Activated CD8-positive, alpha-beta memory T cell treated with anti-CD3 and anti-CD28 coated beads for 48 hours (primary cell): Measurements from ENCODE around the gene SLC19A1.
A peak's percentile ranks its signal among the peaks of the same experiment; 100 is the strongest.

Experiments
- DNase-seq, 3 experiments: peaks; one replicate each; pipeline ENCODE4 v3.0.0-alpha.2; 2020; ENCODE audit warnings: low read depth in 2 of 3, low spot score in 2 of 3

Gene SLC19A1

GRCh38 chr21:45545691-45546531, 3.7 kb upstream of the SLC19A1 start:
- DNase-seq = no peak

DNA sequence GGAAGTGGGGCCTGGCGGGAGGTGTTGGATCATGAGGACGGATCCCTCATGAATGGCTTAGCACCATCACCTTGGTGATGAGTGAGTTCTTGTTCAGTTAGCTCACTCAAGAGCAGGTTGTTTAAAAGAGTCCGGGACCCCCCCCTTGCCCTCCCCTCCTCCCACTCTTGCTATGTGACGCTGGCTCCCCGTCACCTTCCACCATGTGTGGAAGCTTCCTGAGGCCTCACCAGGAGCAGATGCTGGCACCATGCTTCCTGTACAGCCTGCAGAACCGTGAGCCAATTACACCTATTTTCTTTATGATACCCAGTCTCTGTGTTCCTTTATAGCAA, 3.0 kb upstream of the SLC19A1 start:
- DNase-seq = no peak

GRCh38 chr21:45544449-45545235, 2.4 kb upstream of the SLC19A1 start:
- no peak for DNase-seq

GRCh38 chr21:45543710-45544448, 1.6 kb upstream of the SLC19A1 start:
- no peak for DNase-seq

- DNase-seq = no peak
Measured at GRCh38 chr21:45543371-45543709, 1.1 kb upstream of the SLC19A1 start.

GRCh38 chr21:45542667-45543370, 579 bp upstream of the SLC19A1 start:
- no peak for DNase-seq

DNA sequence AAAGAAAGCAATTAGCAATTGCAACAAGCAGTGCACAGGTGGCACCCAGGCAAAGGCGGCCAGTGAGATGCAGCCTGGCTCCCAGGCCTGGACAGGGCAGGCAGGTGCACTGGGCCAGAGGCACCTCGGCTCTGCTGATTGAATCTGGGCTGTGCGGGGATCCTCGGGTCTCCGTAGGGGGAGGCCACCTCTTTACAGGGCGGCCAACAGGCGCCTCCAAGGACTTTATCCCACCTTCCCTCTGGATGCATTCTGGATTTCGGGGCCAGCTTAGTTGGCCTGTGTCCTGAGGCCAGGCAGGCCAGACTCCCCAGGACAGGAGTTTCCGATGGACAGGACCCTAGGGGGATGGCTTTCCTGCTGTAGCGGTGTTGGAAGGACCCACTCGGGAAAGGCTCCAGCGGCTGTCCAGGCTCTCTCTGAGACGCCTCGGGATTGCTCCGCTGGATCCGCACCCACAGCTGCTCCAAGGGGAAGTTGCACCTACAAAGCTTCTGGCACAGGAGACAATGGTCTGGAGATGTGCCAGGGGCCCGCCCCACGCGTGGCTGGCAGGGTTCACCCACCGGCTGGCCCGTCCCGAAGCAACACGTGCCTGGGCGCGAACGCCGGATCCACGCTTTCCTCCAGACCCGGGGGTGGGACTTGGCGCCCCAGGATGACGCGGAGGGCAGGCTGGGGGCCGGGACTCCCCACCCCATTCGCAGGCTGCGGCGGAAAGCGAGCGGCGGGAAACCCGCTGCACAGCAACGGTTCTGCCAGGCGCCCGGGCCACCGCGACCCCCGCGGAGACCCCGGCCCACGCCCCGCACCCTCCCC, 810 bp downstream of the SLC19A1 start:
- peak in 2 of 3 experiments; percentile 46 to 68 for DNase-seq

- DNase-seq = no peak
Measured at GRCh38 chr21:45540601-45540970, 1.7 kb downstream of the SLC19A1 start.

GRCh38 chr21:45539796-45540600, 2.2 kb downstream of the SLC19A1 start:
- DNase-seq = no peak

DNA sequence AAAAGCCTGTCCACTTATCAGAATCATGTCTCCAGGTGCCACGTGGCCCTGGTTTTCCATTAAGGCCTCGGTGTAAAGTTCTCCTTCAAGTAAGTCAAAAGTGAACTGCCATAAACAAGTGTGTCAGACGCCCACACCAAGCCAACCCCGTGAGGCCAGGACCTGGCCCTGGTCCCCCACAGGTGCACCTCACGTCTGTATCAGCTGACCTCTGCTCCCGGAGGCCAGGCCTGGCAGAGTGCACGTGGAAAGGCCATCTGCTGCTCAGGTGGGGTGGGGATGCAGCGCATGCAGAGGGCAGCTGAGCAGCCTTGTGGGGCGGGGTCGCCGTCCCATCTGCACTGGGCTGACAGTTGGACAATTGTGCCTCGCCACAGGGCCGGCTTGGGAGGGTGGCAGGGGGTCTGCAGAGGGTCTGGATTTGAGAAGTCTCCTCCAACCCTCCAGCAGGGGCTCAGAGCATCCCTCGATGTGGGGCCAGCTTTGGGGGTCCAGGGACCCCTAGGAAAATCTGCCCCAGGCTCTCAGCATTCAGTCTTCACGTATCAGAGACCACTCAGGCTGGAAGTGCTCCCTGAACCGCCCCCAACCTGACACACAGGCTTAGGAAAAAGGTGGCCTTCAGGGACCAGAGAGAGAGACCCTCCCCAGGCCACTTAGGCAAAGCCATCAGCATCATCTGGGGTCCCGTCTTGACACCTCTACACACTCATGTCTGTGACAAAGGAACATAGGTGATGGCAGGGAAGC, 3.0 kb downstream of the SLC19A1 start:
- DNase-seq = no peak

- no peak for DNase-seq
Measured at GRCh38 chr21:45538381-45539045, 3.7 kb downstream of the SLC19A1 start.

GRCh38 chr21:45537746-45538291, 4.4 kb downstream of the SLC19A1 start:
- no peak for DNase-seq

GRCh38 chr21:45537111-45537745, 5.0 kb downstream of the SLC19A1 start:
- DNase-seq = no peak

DNA sequence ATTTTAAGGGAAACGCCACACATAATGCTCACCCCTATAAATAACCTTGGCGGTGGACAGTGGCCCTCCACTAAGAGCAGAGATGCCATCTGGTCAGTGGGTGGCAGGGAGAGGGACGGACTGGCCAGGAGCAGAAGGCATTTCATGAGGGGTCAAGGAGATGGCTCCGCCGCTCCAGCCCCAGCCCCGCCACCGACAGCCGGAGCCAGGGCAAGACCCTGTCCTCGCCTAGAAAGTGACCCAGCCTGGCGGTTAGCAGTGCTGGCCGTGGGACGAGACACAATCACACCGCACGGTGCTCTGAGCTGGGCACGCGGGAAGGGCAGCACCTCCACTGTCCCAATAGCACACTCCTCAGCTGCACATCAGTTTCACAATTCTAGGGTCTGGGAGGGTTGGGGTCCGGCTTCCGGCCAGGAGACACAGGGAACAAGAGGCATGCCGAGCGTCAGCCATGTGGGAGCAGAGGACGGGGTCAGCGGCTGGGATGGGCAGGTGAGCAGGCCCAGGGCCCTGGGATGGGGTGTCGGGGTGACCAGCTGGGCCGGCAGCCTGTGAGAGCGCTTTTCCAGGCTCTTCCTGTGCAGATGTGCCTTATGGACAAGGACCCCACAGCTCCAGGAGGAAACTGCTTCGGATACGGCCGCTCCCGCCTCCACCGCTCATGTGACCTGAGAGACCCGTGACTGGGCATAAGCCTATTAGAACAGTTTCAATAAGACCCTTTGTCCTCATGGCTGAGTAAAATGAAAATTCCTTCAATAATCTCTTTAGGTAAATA, 5.7 kb downstream of the SLC19A1 start:
- no peak for DNase-seq

DNA sequence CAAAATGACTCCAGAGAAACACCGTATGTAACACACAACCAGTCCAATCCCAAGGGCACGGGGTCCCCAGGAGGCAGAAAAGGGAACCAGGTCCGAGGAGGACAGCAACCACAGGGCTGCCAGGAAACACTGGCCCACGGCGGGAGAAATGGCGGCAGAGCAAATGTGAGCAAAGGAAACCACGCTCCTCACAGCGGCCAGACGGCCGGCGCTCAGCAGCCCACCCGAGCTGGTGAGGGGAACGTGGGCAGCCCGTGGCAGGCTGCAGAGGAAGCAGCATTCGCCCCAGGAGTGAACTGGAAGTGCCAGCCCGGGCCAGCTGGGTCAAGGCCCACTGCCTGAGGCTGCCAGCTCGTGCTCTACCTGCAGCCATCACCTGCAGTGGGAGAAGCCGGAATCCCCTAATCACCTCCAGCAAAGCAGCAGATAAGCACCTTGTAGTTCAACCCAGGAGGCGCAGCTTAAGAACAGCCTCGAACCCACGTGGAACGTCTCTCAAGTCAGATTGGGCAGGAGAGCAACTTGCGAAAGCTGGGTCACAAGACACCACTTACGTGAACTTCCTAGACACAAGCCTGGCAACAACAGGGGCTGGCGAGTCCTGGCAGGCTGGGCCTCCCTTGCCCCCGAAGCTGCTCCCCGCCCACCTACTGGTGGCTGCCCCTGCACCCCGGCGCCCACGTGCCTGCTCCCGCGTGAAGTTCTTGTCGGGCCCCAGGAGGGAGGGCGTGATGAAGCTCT, 6.7 kb downstream of the SLC19A1 start:
- no peak for DNase-seq

DNA sequence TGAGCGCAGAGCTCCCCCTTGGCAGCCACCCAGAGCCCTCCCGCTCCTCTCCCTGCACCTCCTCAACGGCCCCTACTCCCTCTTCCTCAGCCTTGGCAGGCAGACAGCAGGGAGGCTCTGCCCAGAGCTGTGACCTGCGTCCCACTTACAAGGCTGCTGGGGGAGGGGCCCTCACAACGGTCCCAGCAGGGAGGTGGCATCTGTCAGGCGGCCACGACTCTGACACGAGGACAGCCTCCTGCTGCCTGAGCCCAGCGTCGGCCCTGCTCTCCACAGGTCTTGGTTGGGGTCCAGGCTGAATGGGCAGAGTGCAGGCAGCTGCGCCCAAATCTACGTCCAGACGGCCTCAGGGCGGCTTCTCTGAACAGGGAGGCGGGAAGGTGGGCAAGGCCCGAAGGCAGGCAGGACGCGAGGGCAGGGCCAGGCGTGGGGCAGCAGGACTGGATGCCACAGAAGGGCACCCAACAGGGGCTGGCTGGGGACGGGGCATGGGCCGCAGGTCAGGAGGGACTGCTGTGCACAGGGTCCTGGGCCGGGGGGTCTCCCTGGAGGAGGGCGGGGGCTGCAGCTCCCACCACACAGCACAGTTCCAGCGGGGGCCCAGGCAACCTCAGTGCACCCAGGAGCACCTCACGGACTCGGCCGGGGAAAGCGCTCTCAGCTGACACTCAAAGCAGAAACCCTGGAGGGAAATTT, 7.5 kb downstream of the SLC19A1 start:
- DNase-seq = no peak
